Heart right ventricle (tissue), 16 donors: ENCODE results near the gene LRRC61. TPM values are rescaled to one million over a fixed set of nuclear protein-coding genes. Genes with fewer than 3 reads are reported as not detected.
A peak's percentile ranks its signal among the peaks of the same experiment; 100 is the strongest.

Experiments
- ATAC-seq, 8 donors: fragments of 200-7000 bp; cut with Tn5 transposase; one replicate each; pipeline ENCODE4 v1.9.1; 2020; ENCODE audit warnings: mild to moderate bottlenecking in 8 of 8, moderate library complexity in 8 of 8, moderate number of reproducible peaks in 1 of 8
- DNase-seq, 2 donors: peaks; one replicate each; pipeline ENCODE4 v3.0.0-alpha.2; 2020
- H3K27ac ChIP-seq, 10 donors: fragments of 200-600 bp; sonication (generic) in 2 of 10; one replicate each; pipeline versions ENCODE4 v1.5.0 to v1.8.0; 2020 to 2022; ENCODE audit warnings: mild to moderate bottlenecking in 3 of 10
- H3K27me3 ChIP-seq, 7 donors: fragments of 200-600 bp; one replicate each; pipeline ENCODE4 v1.8.0; 2021 to 2022; ENCODE audit warnings: mild to moderate bottlenecking in 2 of 7
- H3K36me3 ChIP-seq, 9 donors: fragments of 200-600 bp; sonication (generic) in 1 of 9; one replicate each; pipeline versions ENCODE4 v1.5.0 to v1.8.0; 2020 to 2022; ENCODE audit warnings: mild to moderate bottlenecking in 2 of 9
- H3K4me1 ChIP-seq, 9 donors: fragments of 200-600 bp; sonication (generic) in 1 of 9; one replicate each; pipeline versions ENCODE4 v1.5.0 to v1.8.0; 2020 to 2022; ENCODE audit warnings: mild to moderate bottlenecking in 4 of 9
- H3K4me3 ChIP-seq, 10 donors: fragments of 200-600 bp; sonication (generic) in 2 of 10; one replicate each; pipeline versions ENCODE4 v1.5.0 to v1.8.0; 2020 to 2022; ENCODE audit warnings: mild to moderate bottlenecking in 7 of 10, moderate library complexity in 2 of 10
- H3K9me3 ChIP-seq, 11 donors: fragments of 200-600 bp in 10 of 11; sonication (generic) in 2 of 11; one replicate each; pipeline versions ENCODE4 v1.5.0 to v1.8.0; 2013 to 2022; ENCODE audit warnings: mild to moderate bottlenecking in 2 of 11, control low read depth in 1 of 11, moderate library complexity in 1 of 11
- WGBS, 2 donors: extraction: QIAGEN DNeasy Blood & Tissue Kit; methylation state at CpG; one replicate each; pipeline ENCODE4 v1.1.7; 2013; ENCODE audit warnings: inconsistent platforms in 1 of 2; 5-methylcytosine and 5-hydroxymethylcytosine counted together
- intact Hi-C, 10 donors: fragments of 100-400 bp; cut with DNase I; formaldehyde crosslinking; loops; one replicate each; pipeline versions ENCODE4 v1.11.1 to v1.14.2; 2022
- polyA plus RNA-seq, 2 donors: library from polyadenylated mRNA; stranded (reverse); fragments of 200-250 nt; gene quantifications; one replicate each; pipeline ENCODE4 v1.2.3, GENCODE V29; 2013
- total RNA-seq, 10 donors: library from RNA; stranded (reverse); fragmentation: NEBNext Ultra II Directional in 3 of 10; extraction: Animal tissue kit (Norgen Biotek cat#: 25700) in 3 of 10; gene quantifications; one replicate each; pipeline versions ENCODE4 v1.2.1 to v1.2.4, GENCODE V29; 2021 to 2023
- TF ChIP-seq, protein P1 (sequence below), 9 donors: fragments of 200-600 bp; sonication (generic) in 2 of 9; IDR thresholded peaks; one replicate each; pipeline versions ENCODE4 v1.5.0 to v1.8.0; 2021 to 2022; ENCODE audit warnings: antibody characterized with exemption in 9 of 9, mild to moderate bottlenecking in 5 of 9, moderate library complexity in 1 of 9
- donor health status: Arrhythmogenic right ventricular cardiomyopathy.
- donor health status: ischemic (EF 13 %, LVEDD 7.1; RV severe dilation, severe dysfunction).
- donor health status: healthy with polysubstance abuse.
- donor health status: DM: no; HTN: yes; CAD: no.
- donor health status: DM: no; HTN: no; CAD: no.
- donor health status: ischemic (EF 25% LVEDD 6.9; RV normal size, moderate dysfunction).
- donor health status: ischemic (EF 25% LVEDD 5.7; RV mildly dilated, moderate dysfunction).
- donor health status: healthy.
- donor health status: DM: yes; HTN: yes; CAD: no.
- donor health status: Ischemic cardiomyopathy.
- donor health status: ischemic (EF 35%, LVEDD 5.7; RV mildly dilated, moderate dysfunction).
- donor health status: nonischemic (EF 11% LVEDD 7.7; RV severe dilation, severe dysfunction).
- donor health status: DM: yes; HTN: yes; CAD: no.
- donor health status: PGD.
- donor health status: ischemic (EF 29% LVEDD 5.4; RV normal size, mild dysfunction).
- donor health status: nonischemic (EF 23%, LVEDD 6.1; RV moderate dilation, normal function).

LRRC61 gene
- total and polyA plus RNA-seq, 12 donors = 1.2 to 6.4 (median 3.9) TPM

DNA sequence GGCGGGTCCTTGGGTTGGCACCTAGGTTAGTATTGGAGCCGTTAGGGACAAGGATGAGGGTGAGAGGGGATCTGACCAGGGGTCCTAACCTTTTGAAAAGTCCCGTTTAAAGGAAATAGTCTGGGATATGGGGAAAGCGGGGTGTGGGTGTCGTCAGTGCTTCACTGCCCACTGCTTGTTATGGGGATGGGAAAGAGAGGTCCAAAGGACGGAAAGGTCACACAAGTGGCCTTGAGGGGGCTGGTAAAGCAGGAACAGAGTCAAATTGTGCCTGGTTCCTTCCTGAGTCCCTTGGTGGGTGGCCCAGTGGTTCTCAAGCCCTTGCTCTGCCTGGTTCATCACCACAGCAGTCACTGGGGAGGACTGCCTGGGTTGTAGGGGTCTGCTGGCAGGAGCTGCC lies 53.4 kb downstream of the LRRC61 start:
- WGBS, 2 donors = 78% methylated on average over 6 of the region's 6 CpGs
- TF ChIP-seq, protein P1, sequence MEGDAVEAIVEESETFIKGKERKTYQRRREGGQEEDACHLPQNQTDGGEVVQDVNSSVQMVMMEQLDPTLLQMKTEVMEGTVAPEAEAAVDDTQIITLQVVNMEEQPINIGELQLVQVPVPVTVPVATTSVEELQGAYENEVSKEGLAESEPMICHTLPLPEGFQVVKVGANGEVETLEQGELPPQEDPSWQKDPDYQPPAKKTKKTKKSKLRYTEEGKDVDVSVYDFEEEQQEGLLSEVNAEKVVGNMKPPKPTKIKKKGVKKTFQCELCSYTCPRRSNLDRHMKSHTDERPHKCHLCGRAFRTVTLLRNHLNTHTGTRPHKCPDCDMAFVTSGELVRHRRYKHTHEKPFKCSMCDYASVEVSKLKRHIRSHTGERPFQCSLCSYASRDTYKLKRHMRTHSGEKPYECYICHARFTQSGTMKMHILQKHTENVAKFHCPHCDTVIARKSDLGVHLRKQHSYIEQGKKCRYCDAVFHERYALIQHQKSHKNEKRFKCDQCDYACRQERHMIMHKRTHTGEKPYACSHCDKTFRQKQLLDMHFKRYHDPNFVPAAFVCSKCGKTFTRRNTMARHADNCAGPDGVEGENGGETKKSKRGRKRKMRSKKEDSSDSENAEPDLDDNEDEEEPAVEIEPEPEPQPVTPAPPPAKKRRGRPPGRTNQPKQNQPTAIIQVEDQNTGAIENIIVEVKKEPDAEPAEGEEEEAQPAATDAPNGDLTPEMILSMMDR (IDR thresholded peaks at IDR 0.05) = no peak
- Histone ChIP-seq H3K9me3 (no peaks in the 10 kb centered on the region), H3K4me3 (no peak overlapping the region), H3K4me1 (peaks cover 9 to 62% (median 34%) of the 10 kb centered on the region in 9 donors), H3K27ac (peak overlapping the region in 4 of 10 donors; percentile 15 to 98 (median 24)), H3K27me3 (no peaks in the 10 kb centered on the region), H3K36me3 (peaks cover 0 to 38% (median 22%) of the 10 kb centered on the region in 9 donors)
- DNase-seq (no peak), ATAC-seq (no peak)
- intact Hi-C loops = no loop called here

DNA sequence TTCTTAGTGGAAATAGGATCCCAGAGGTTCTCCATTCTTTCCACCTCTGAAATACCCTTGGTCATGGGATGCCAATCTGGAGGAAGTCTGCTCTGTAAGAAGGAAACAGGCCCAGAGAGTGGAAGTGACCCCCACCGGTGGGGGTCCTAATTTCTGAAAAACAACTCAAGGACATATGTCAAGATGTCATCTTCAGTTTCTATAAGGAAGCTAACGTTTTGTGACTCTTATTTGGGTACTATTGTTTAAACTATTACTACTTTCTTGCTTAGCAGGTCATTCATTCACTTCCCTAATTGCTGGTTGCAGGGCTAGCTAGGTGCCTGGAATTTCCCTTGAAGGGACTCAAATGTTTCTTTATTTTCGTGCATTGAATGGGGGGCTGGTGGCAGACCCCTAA lies 54.0 kb downstream of the LRRC61 start:
- DNase-seq = no peak
- no peak overlapping the region for H3K4me3 ChIP-seq
- H3K9me3 ChIP-seq = no peaks in the 10 kb centered on the region
- no peak for ATAC-seq
- H3K27me3 ChIP-seq = no peaks in the 10 kb centered on the region
- TF ChIP-seq, protein P1 (IDR thresholded peaks at IDR 0.05) = no peak
- H3K4me1 ChIP-seq = peaks cover 9 to 62% (median 34%) of the 10 kb centered on the region in 9 donors
- peak overlapping the region in 4 of 10 donors; percentile 90 to 98 (median 94) for H3K27ac ChIP-seq
- peaks cover 0 to 31% (median 18%) of the 10 kb centered on the region in 9 donors for H3K36me3 ChIP-seq
- intact Hi-C loops = no loop called here
- 48 to 68% methylated on average over 3 of the region's 3 CpGs for WGBS, 2 donors

DNA sequence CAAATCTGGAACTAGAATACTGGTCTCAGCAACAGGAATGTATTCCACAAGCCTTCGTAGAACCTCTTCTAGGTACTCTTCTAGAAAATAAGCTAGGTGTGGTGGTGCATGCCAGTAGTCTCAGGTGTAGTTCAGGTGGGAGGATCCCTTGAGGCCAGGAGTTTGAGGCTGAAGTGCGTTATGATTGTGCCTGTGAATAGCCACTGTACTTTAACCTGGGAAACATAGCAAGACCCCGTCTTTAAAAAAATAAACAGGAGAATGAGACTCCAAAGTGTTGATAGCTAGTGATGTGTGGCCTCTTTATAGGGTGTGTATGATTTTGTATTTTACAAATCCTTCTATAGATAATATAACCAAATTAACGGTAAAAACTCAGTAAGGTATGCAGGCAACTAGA lies 54.5 kb downstream of the LRRC61 start:
- DNase-seq = no peak
- Histone ChIP-seq H3K36me3 (peaks cover 0 to 27% (median 14%) of the 10 kb centered on the region in 9 donors), H3K9me3 (no peaks in the 10 kb centered on the region), H3K4me3 (no peak overlapping the region), H3K4me1 (peaks cover 9 to 57% (median 38%) of the 10 kb centered on the region in 9 donors), H3K27me3 (no peaks in the 10 kb centered on the region), H3K27ac (peak overlapping the region in 9 of 10 donors; percentile 90 to 98 (median 96))
- intact Hi-C loops = no loop called here
- TF ChIP-seq, protein P1 (IDR thresholded peaks at IDR 0.05) = no peak
- WGBS, 2 donors = 74% methylated on average over 4 of the region's 4 CpGs
- ATAC-seq = no peak

DNA sequence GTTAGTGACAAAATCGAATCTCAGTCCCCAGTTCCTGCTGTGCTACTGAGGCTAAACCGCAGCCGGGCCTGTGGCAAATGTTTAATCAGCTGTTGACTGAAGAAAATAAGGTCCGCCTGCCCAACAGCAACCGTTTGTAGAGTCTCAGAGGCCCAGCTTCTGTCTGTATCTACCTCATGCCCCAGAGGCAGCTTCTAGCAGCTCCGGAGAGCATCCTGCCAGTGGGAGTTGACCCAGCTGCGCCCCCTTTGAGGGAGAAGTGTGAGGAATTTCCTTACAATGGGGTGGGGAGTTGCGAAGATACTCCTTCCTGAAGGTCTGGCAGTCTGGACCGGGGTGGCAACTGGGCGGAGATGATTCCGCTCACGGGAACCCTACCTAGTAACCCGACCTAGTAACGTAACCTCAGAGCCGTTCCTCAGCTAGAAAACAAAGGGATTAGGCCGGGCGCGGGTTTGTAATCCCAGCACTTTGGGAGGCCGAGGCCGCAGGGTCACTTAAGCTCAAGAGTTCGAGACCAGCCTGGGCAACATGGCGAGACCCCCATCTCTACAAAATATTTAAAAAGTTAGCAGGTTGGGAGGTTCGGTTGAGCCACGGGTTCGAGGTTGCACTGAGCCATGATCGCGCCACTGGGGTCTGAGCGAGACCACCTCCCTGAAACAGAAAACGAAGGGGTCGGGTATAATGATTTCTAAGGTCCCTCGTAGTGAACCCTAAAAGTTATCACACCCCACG lies 55.1 kb downstream of the LRRC61 start:
- 8% methylated on average over 32 of the region's 32 CpGs for WGBS, 2 donors
- TF ChIP-seq, protein P1 (IDR thresholded peaks at IDR 0.05) = peak in 5 of 9 donors; percentile 15 to 41 (median 35)
- Histone ChIP-seq H3K27ac (peak overlapping the region; percentile 80 to 98 (median 96)), H3K9me3 (no peaks in the 10 kb centered on the region), H3K4me1 (peaks cover 8 to 51% (median 39%) of the 10 kb centered on the region in 9 donors), H3K27me3 (no peaks in the 10 kb centered on the region), H3K36me3 (peaks cover 0 to 20% (median 7%) of the 10 kb centered on the region in 9 donors), H3K4me3 (peak overlapping the region; percentile 43 to 98 (median 85))
- DNase-seq = peak in 1 of 2 donors; percentile 61
- intact Hi-C loops = no loop called here
- ATAC-seq = peak; percentile 5 to 32 (median 12)
